ENCODE results near the gene C5orf34. TPM values are rescaled to one million over a fixed set of nuclear protein-coding genes. Genes with fewer than 3 reads are reported as not detected.

Gene C5orf34
- total and polyA plus RNA-seq, 9 of the 15 experiments (the other 6 are each of a cell fraction or from before 2014, with no cell fraction given): 13.2 to 32.6 (median 20.7) TPM

DNA sequence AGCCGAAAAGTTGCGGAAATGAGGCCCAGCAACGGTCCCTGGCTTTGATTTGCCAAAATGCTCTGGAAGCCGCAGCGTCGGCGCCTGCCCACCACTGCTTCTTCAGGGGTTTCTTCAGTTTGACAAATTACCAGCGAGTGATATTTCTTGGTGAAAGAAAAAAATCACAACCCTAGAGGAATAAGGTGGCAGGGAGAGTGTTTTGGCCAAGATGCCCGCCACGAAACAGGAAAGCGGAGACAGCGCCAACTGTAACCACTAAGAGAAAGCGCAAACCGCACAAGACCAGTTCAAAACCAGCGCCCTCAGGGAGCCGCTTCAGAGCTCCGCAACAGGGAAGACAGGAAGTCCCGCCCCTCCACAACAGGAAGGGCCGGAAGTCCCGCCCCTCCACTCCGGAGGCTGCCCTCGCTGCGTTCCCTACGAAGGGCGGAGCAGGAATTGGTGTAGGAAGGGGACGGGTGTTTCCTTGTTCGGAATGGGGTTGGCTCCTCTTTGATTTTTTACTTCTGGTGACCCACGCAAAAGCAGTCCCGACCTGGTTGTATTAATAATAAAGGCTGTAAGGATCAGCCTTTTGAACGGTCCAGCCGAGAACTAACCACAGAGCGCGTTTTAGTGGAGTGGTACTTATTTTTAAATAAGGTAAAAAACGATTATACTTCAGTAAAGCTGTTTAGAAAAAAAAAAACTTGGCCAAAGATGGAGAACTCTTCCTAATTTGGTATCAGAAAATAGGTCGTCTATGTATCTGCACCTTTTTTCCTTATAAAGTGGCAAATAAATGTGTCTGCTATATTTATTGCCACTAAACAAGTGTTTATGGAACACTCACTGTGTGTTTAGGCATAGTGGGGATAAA lies at the start of gene C5orf34 (continued):
- TF ChIP-seq, protein P1, sequence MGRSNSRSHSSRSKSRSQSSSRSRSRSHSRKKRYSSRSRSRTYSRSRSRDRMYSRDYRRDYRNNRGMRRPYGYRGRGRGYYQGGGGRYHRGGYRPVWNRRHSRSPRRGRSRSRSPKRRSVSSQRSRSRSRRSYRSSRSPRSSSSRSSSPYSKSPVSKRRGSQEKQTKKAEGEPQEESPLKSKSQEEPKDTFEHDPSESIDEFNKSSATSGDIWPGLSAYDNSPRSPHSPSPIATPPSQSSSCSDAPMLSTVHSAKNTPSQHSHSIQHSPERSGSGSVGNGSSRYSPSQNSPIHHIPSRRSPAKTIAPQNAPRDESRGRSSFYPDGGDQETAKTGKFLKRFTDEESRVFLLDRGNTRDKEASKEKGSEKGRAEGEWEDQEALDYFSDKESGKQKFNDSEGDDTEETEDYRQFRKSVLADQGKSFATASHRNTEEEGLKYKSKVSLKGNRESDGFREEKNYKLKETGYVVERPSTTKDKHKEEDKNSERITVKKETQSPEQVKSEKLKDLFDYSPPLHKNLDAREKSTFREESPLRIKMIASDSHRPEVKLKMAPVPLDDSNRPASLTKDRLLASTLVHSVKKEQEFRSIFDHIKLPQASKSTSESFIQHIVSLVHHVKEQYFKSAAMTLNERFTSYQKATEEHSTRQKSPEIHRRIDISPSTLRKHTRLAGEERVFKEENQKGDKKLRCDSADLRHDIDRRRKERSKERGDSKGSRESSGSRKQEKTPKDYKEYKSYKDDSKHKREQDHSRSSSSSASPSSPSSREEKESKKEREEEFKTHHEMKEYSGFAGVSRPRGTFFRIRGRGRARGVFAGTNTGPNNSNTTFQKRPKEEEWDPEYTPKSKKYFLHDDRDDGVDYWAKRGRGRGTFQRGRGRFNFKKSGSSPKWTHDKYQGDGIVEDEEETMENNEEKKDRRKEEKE (IDR thresholded peaks at IDR 0.05; ENCODE audit: borderline replicate concordance in 1 of 2, control insufficient read depth in 1 of 2, low read depth in 2 of 2, low read length in 1 of 2): no peak
- no peak for TF ChIP-seq CEBPG (CRISPR knock-in tag; IDR thresholded peaks at IDR 0.05)
- no peak; a peak in 1 of 4 replicates for TF ChIP-seq CEBPG (tag; conservative IDR thresholded peaks at IDR 0.05 in 1 of 2, IDR thresholded peaks at IDR 0.05 in 1 of 2)
- TF ChIP-seq FOXO4 (CRISPR knock-in tag; IDR thresholded peaks at IDR 0.05): no peak
- TF ChIP-seq MBD2 (IDR thresholded peaks at IDR 0.05; ENCODE audit: borderline replicate concordance, low read depth): peak; percentile 71
- TF ChIP-seq RFX7 (CRISPR knock-in tag; IDR thresholded peaks at IDR 0.05): peak; percentile 59; the same call in 1 of the 2 replicates
- TF ChIP-seq GABPB1 (CRISPR knock-in tag; IDR thresholded peaks at IDR 0.05): peak; percentile 96
- TF ChIP-seq, protein P2, sequence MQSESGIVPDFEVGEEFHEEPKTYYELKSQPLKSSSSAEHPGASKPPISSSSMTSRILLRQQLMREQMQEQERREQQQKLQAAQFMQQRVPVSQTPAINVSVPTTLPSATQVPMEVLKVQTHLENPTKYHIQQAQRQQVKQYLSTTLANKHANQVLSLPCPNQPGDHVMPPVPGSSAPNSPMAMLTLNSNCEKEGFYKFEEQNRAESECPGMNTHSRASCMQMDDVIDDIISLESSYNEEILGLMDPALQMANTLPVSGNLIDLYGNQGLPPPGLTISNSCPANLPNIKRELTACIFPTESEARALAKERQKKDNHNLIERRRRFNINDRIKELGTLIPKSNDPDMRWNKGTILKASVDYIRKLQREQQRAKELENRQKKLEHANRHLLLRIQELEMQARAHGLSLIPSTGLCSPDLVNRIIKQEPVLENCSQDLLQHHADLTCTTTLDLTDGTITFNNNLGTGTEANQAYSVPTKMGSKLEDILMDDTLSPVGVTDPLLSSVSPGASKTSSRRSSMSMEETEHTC (IDR thresholded peaks at IDR 0.05): no peak
- TF ChIP-seq FOXK2 (conservative IDR thresholded peaks at IDR 0.05 in 1 of 2, IDR thresholded peaks at IDR 0.05 in 1 of 2; ENCODE audit: low read depth in 2 of 2): peak; percentile 93 to 96
- TF ChIP-seq ZFP1 (CRISPR knock-in tag; IDR thresholded peaks at IDR 0.05): no peak
- no peak for TF ChIP-seq TAL1 (IDR thresholded peaks at IDR 0.05)
- no peak; the same call in 1 of the 2 replicates for TF ChIP-seq CHAMP1 (IDR thresholded peaks at IDR 0.05)
- TF ChIP-seq KDM5B (IDR thresholded peaks at IDR 0.05; ENCODE audit: insufficient replicate concordance, low read depth, low read length): peak; percentile 96
- no peak for TF ChIP-seq KAT7 (CRISPR knock-in tag; IDR thresholded peaks at IDR 0.05; ENCODE audit: borderline replicate concordance)
- TF ChIP-seq TGIF2 (CRISPR knock-in tag; IDR thresholded peaks at IDR 0.05): peak; percentile 12; the same call in 1 of the 2 replicates
- no peak for TF ChIP-seq FOS (IDR thresholded peaks at IDR 0.05; ENCODE audit: extremely low read depth, insufficient read length)

Measured in K562 (cell line).